NCI-H1092 treated with DMSO at 0.1 percent for 48 hours (cell line): Measurements from ENCODE around the gene AMIGO3.
A peak's percentile ranks its signal among the peaks of the same experiment; 100 is the strongest.
"Not testable (repeated sequence)": the region's sequence is repeated elsewhere in the genome, so short reads cannot be mapped to it uniquely, and the experiment has no call there.

ENCODE experiments used
- DNase-seq: peaks from one replicate; lab custom pipeline; 2025; lab: John Stamatoyannopoulos, UW

The AMIGO3 gene

DNA sequence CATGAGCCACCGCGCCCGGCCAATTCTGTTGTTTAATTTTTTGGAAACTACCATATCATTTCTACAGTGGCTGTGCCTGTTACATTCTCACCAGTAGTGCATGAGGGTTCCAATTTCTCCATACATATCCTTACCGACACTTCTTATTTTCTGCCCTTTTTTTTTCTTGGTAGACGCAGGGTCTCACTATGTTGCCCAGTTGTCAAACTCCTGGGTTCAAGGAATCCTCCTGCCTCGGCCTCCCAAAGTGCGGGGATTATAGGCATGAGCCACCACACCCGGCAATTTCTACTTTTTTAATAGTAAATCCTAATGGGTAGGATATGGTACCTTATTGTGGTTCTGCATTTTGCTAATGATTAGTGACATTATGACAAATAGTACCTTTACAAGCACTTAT, 9.6 kb downstream of the AMIGO3 start:
- no peak for DNase-seq

DNA sequence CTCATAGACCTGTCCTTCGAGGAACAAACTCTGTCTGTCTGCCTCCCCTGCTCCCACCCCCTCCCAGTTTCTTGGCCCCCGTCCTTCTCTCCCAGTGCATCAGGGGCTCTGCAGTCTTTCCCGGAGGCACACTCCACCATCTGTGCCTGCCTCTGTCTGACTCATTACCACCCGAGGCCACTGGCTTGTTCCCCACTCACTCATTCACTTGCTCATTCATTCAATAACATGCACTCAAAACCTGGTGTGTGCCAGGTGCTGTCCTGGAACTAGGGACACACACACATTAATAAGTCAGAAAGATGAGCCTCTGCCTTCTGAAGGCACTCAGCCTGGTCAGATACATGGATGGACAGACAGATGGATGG, 12.4 kb downstream of the AMIGO3 start:
- no peak for DNase-seq

- DNase-seq = no peak
These were observed 12.9 kb downstream of the AMIGO3 start for GRCh38 chr3:49706456-49707112.

GRCh38 chr3:49705390-49705960, 14.0 kb downstream of the AMIGO3 start:
- DNase-seq = no peak

GRCh38 chr3:49704629-49705028, 14.9 kb downstream of the AMIGO3 start:
- no peak for DNase-seq

DNA sequence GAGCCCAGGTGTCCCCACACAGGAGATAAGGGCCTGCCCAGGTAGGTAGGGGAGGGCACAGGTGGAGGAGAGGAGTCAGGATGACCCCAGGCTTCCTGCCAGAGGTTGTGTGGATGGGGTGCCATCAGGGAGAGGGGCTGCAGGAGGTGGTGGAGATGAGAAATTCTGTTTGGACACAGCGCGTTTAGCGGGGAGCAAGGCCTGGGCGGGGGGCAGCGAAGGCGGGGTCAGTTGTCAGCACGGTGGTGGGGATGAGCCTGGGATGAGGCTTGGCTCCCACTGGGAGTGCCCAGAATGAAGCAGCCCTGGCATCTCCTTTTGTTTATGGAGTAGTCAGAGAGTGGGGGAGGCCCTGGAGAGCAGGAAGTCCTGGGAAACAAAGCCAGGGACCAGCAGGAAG, 15.5 kb downstream of the AMIGO3 start:
- DNase-seq = no peak

- DNase-seq = peak; percentile 27
These were observed 16.0 kb downstream of the AMIGO3 start for GRCh38 chr3:49703443-49703927.

DNA sequence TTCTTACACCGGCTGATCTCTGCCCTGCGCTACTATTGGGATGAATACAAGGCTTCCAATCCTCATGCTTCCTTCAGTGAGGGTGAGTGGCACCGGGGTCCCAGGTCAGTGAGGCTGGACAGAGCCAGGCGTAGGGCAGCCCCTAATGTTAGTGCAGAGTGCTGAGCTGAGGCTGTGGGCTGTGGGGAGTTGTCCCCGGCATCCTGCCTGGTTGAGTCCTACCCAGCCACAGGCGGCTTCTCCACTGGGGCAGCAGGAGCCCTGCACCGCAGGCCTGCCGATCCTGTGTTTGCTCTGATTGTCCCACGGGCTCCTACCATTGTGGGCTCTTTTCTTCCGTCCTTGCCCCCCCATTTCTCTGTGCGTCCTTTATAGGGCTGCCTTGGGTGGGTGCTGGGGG, 16.8 kb downstream of the AMIGO3 start:
- no peak for DNase-seq

DNA sequence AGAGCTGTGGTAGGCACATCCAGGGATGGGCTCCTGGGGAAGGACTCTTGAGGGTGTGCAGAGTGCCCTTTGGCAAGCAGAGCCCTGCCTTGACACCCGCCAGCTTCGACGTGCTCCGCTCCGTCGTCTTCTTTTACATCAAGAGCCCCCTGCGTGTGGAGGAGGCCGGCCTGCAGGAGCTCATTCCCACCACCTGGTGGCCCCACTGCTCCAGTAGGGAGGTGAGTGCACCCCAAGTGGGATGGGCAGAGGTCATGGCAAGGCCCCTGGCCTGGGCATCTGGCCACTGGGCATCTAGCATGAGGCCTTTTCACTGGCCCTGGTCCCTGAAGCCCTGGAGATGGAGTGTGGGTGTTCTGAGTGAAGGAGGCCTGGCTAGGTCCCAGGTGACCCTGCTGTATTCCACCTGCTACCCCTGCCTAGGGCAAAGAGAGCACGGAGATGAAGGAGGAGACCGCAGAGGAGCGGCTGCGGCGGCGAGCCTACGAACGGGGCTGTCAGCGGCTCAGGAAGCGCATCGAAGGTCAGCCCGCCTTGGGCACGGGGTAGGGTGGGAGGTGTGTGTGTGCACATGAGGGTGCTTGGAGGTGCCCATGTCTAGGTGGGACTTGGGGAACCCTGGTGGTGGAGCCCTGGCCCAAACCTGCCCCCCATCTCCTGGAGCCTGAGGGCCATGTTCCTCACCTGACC, 18.0 kb downstream of the AMIGO3 start:
- no peak for DNase-seq

DNA sequence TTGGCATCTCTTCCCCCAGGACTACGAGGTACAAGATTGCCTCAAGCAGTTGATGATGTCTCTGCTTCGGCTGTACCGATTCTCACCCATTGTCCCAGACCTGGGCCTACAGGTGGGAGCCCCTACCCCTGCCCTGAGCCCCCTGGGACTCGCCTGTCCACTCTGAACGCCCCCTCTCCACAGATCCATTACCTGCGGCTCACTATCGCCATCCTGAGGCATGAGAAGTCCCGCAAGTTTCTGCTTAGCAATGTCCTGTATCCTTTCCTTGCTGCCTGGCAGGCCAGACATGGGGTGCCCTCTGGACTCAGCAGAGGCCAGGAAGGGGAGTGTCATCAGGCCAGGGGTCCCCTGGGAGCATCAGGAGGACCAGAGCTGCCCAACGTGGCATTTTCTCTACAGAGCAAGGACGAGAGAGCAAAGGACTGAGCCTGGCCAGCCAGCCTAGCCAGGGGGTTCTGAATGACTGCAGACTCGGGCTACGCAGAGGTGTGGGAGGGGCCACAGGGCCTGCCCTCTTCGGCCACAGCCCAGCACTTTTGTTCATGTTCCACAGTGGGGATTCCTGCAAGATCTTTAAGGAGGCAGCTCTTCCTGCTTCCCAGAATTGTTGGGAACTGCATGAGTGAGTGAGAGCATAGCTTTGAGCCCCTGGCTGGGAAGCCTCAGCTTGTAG, 18.9 kb downstream of the AMIGO3 start:
- no peak for DNase-seq

DNA sequence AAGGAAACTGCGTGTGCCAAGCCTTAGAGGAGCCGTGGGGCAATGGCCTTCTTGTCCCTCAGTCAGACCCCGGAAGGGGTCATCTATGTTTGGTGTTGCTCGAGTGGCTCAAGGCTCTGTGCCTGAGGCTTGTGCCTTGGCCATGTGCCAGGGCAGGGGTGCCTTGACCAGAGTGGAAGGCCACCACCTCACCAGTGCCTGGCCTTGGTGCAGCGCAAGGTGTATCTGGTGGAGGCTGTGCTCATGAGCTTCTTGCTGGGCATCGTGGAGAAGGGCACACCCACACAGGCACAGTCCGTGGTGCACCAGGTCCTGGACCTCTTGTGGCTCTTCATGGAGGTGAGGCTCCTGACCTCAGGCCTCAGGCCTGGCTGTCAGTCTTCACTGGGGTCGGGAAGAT, 19.5 kb downstream of the AMIGO3 start:
- no peak for DNase-seq

- DNase-seq = no peak
These were observed 20.1 kb downstream of the AMIGO3 start for GRCh38 chr3:49699281-49699979.

DNA sequence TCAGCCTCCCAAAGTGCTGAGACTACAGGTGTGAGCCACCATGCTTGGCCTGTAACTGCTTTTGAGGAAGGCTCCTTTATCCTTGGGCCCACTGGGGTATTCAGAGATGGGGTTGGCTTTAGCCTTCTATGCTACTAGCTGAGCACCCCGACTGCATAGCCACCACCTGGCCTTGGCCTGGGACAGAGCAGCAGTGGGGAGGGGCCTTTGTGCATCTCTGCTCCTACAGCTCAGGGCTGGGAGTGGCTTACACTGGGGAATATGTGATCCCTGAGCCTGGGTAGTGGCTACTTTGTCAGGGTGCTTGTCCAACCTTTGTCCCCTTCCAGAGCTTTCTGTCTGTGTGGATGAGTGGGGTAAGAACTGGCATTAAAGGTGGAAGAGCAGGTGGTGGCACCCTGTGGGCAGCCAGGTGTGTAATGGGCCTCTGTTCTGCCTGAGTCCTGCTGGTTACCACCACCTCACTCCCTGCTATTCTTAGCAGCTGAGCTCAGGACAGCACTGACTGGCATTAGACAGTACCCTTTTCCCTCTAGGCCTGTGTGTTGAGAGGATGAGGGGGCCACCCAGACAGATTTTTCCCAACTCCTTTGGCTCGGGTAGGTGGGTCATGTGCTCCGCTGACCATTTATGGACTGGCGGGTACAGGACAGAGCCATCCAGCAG, 24.0 kb downstream of the AMIGO3 start:
- DNase-seq = not testable (repeated sequence)

- DNase-seq = not testable (repeated sequence)
These were observed 24.9 kb downstream of the AMIGO3 start for GRCh38 chr3:49694409-49695070.

- not testable (repeated sequence) for DNase-seq
These were observed 28.0 kb downstream of the AMIGO3 start for GRCh38 chr3:49691481-49691880.

- DNase-seq = not testable (repeated sequence)
These were observed 28.6 kb downstream of the AMIGO3 start for GRCh38 chr3:49690856-49691255.

GRCh38 chr3:49689908-49690624, 29.4 kb downstream of the AMIGO3 start:
- DNase-seq = not testable (repeated sequence)

DNA sequence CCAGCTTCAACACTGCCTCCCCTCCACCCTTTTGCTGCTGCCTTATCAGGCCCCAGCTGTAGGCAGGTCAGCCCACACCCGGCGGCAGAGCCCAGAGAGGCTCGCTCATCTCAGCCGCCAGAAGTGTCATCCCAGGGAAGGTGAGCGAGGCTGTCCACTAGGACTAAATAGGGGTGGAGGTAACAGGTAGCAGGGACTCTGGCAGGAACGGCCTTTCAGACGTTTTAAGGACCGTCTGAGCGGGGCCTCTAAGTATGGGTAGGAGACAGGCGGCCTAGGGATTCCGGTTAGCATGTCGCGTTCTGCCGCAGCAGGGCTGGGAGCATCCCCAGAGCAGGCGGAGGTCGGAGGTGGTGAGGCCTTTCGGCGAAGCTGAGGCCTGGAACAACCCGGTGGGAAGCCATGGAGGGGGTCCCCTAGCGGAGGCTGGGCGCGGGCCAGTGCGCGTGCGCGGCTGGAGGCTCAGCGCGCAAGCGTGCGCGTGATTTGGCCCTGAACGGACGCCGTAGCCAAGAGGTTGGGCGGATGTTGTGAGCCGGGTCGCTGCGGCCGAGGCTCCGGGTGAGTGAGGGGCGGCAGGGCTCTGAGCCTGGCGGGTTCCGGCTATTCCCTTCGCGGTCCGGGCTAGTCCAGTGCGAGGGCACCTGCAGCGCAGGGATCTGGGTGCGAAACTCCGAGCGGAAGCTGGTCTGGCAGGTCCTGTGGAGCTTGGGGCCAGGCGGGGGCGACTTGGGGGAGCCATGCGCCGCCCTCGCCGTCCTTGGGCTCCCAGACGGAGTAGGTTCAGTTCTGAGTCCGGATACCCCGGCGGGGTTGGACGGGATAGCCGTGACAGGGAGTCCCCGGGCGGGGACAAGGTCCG, 30.2 kb downstream of the AMIGO3 start, which contains the start of the genes MST1 and RNF123:
MST1 (minus strand) TSS at position 429 of the 862 bp plus-strand sequence. CDS start 783 bp downstream, outside the sequence.
RNF123 (plus strand) TSS at position 512 of the 862 bp plus-strand sequence. CDS start 1,609 bp downstream, outside the sequence.
- DNase-seq = no peak
